SK-N-MC (cell line): ENCODE measurements around the gene KIRREL2.

Experiments
- EZH2 ChIP-seq: fragments of 200-600 bp; sonication (generic); IDR thresholded peaks from one replicate; pipeline ENCODE4 v1.6.1; 2017; ENCODE audit warnings: antibody characterized with exemption
- POLR2AphosphoS5 ChIP-seq: IDR thresholded peaks from 2 replicates; pipeline ENCODE4 v1.6.1; 2012; ENCODE audit warnings: mild to moderate bottlenecking, low read depth, low read length, borderline replicate concordance

DNA sequence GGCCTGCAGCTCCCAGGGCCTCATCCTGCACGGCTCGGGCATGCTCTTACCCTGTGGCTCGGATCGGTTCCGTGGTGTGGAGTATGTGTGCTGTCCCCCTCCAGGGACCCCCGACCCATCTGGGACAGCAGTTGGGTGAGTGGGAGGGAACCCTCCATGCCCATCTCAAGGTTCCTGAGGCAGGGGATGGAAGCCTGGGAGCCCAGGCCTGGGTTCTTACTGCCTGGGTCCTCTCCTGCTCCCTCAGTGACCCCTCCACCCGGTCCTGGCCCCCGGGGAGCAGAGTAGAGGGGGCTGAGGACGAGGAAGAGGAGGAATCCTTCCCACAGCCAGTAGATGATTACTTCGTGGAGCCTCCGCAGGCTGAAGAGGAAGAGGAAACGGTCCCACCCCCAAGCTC, 14.9 kb downstream of the KIRREL2 start:
- no peak for TF ChIP-seq POLR2AphosphoS5
- TF ChIP-seq EZH2 = no peak
